IMR-90 (cell line): ENCODE results near the gene MEGF6. TPM values are rescaled to one million over a fixed set of nuclear protein-coding genes. Genes with fewer than 3 reads are reported as not detected.

Experiments
- ATAC-seq: fragments of 200-7000 bp; cut with Tn5 transposase; 2 replicates; pipeline ENCODE4 v1.9.1; 2020; ENCODE audit warnings: low read depth, mild to moderate bottlenecking, moderate library complexity
- BruUV-seq: library from RNA; stranded (reverse); fragments of 400-500 nt; replicated peaks from 2 replicates; lab custom pipeline; 2021; lab: Mats Ljungman, UMichigan
- CTCF ChIA-PET: fragments of 300-600 bp; formaldehyde crosslinking; extraction: SDS; loops from one replicate; lab custom pipeline; 2021; ENCODE audit warnings: antibody characterized with exemption; lab: Yijun Ruan, JAX
- POLR2A ChIA-PET: fragments of 300-600 bp; sonication (Branson Sonifier 250); formaldehyde crosslinking; loops from one replicate; lab custom pipeline; 2022; ENCODE audit warnings: antibody characterized with exemption; ENCODE audit not compliant: unreplicated experiment; lab: Charles Lee
- DNase-seq: peaks from one replicate; pipeline ENCODE4 v3.0.0; 2013
- H2AFZ ChIP-seq: replicated peaks from 2 replicates; pipeline ENCODE3; 2013; ENCODE audit warnings: low read length, mild to moderate bottlenecking; ENCODE audit not compliant: poor library complexity
- H2AK5ac ChIP-seq: 2 replicates; pipeline ENCODE4 v1.6.1; 2013; ENCODE audit warnings: low read depth, low read length, inconsistent platforms
- H2AK9ac ChIP-seq: replicated peaks from 2 replicates; pipeline ENCODE3; 2013; ENCODE audit warnings: mild to moderate bottlenecking, low read depth, low read length, moderate library complexity; ENCODE audit not compliant: poor library complexity
- H2BK120ac ChIP-seq: 2 replicates; pipeline ENCODE4 v1.6.1; 2013; ENCODE audit warnings: low read depth, low read length, inconsistent platforms
- H2BK15ac ChIP-seq: 3 replicates; pipeline ENCODE4 v1.6.1; 2013; ENCODE audit warnings: low read depth, low read length, inconsistent platforms
- H2BK20ac ChIP-seq: 2 replicates; pipeline ENCODE4 v1.6.1; 2013; ENCODE audit warnings: low read depth, mild to moderate bottlenecking, inconsistent platforms, low read length, moderate library complexity
- H2BK5ac ChIP-seq: 2 replicates; pipeline ENCODE4 v1.6.1; 2013; ENCODE audit warnings: mild to moderate bottlenecking, low read depth, low read length, inconsistent platforms; ENCODE audit not compliant: poor library complexity, severe bottlenecking
- H3K14ac ChIP-seq: replicated peaks from 2 replicates; pipeline ENCODE4 v1.6.1; 2013; ENCODE audit warnings: low read depth, low read length, inconsistent platforms
- H3K18ac ChIP-seq: 2 replicates; pipeline ENCODE4 v1.6.1; 2013; ENCODE audit warnings: low read depth, low read length, control low read depth
- H3K23ac ChIP-seq: 2 replicates; pipeline ENCODE4 v1.6.1; 2013; ENCODE audit warnings: low read depth, low read length, inconsistent platforms
- H3K27ac ChIP-seq: 2 replicates; pipeline ENCODE4 v1.5.1; 2013; ENCODE audit warnings: mild to moderate bottlenecking, control low read depth, low read length; ENCODE audit not compliant: insufficient read depth
- H3K27me3 ChIP-seq: 2 replicates; pipeline ENCODE4 v1.6.1; 2013; ENCODE audit warnings: low read length; ENCODE audit not compliant: control insufficient read depth, insufficient read depth
- H3K36me3 ChIP-seq: 2 replicates; pipeline ENCODE4 v1.6.1; 2013; ENCODE audit warnings: low read length, mixed read lengths; ENCODE audit not compliant: control insufficient read depth, insufficient read depth
- H3K4ac ChIP-seq: 2 replicates; pipeline ENCODE4 v1.6.1; 2013; ENCODE audit warnings: low read depth, low read length, inconsistent platforms
- H3K4me1 ChIP-seq: 2 replicates; pipeline ENCODE4 v1.6.1; 2013; ENCODE audit warnings: low read length, mixed read lengths; ENCODE audit not compliant: control insufficient read depth, insufficient read depth
- H3K4me2 ChIP-seq: 2 replicates; pipeline ENCODE4 v1.6.1; 2013; ENCODE audit warnings: low read depth, mild to moderate bottlenecking, control low read depth, low read length, moderate library complexity
- H3K4me3 ChIP-seq: 2 replicates; pipeline ENCODE4 v1.5.1; 2013; ENCODE audit warnings: low read depth, mild to moderate bottlenecking, control low read depth, low read length, moderate library complexity; ENCODE audit not compliant: insufficient read depth
- H3K56ac ChIP-seq: 2 replicates; pipeline ENCODE4 v1.6.1; 2013; ENCODE audit warnings: low read length, inconsistent platforms; ENCODE audit not compliant: insufficient read depth; ENCODE audit errors: extremely low read depth
- H3K79me1 ChIP-seq, 2 experiments: 2 replicates each; pipeline ENCODE4 v1.6.1; 2013; ENCODE audit warnings: low read length in 2 of 2, inconsistent platforms in 1 of 2, low read depth in 1 of 2
- H3K9ac ChIP-seq: 2 replicates; pipeline ENCODE4 v1.6.1; 2013; ENCODE audit warnings: low read depth, low read length, control low read depth
- H3K9me1 ChIP-seq: 2 replicates; pipeline ENCODE4 v1.6.1; 2013; ENCODE audit warnings: low read length, inconsistent platforms; ENCODE audit not compliant: insufficient read depth
- H3K9me3 ChIP-seq: 2 replicates; pipeline ENCODE4 v1.6.1; 2013; ENCODE audit warnings: low read length; ENCODE audit not compliant: control insufficient read depth, insufficient read depth
- H4K20me1 ChIP-seq: 2 replicates; pipeline ENCODE4 v1.6.1; 2013; ENCODE audit warnings: low read length, inconsistent platforms; ENCODE audit not compliant: insufficient read depth
- H4K5ac ChIP-seq: 2 replicates; pipeline ENCODE4 v1.6.1; 2013; ENCODE audit warnings: mild to moderate bottlenecking, low read depth, low read length, control low read depth
- H4K8ac ChIP-seq, 2 experiments: 2 replicates each; pipeline ENCODE4 v1.6.1; 2013; ENCODE audit warnings: low read depth in 2 of 2, low read length in 2 of 2, control low read depth in 1 of 2, inconsistent platforms in 1 of 2
- H4K91ac ChIP-seq: 2 replicates; pipeline ENCODE4 v1.6.1; 2013; ENCODE audit warnings: low read depth, low read length, inconsistent platforms; ENCODE audit not compliant: insufficient read depth
- RCOR1 ChIP-seq: IDR thresholded peaks from 2 replicates; pipeline ENCODE4 v1.6.1; 2012; ENCODE audit warnings: mild to moderate bottlenecking, low read length, improper control_type of control experiment; ENCODE audit not compliant: insufficient replicate concordance
- WGBS, 2 experiments: methylation state at CpG; one replicate each; pipeline versions ENCODE4 v1.1.5 to v1.1.7; 2013; ENCODE audit warnings: missing lambda C conversion rate in 2 of 2; ENCODE audit not compliant: insufficient read length in 1 of 2; ENCODE audit errors: extremely low coverage in 2 of 2; 5-methylcytosine and 5-hydroxymethylcytosine counted together
- dilution Hi-C: fragments of 300-500 bp; cut with HindIII; formaldehyde crosslinking; loops from one replicate; pipeline ENCODE4 v1.14.3; 2018; ENCODE audit warnings: low sequenced_read_pairs; ENCODE audit not compliant: unreplicated experiment
- in situ Hi-C: fragments of 300-500 bp; cut with MboI; formaldehyde crosslinking; loops from 3 replicates; pipeline ENCODE4 v1.14.3; 2019; ENCODE audit warnings: low sequenced_read_pairs, inconsistent platforms, mixed read lengths
- intact Hi-C: fragments of 100-400 bp; cut with micrococcal nuclease; formaldehyde crosslinking; loops from 2 replicates; pipeline ENCODE4 v1.10.0; 2022
- polyA plus RNA-seq, 3 experiments: library from polyadenylated mRNA; depleted of rRNA; stranded (reverse); fragments of >200 nt; gene quantifications; 2 replicates each; pipeline ENCODE4 v1.2.3, GENCODE V29; 2012; ENCODE audit warnings: low replicate concordance in 1 of 3
- total RNA-seq: library from RNA; depleted of rRNA; stranded (reverse); fragments of >200 nt; gene quantifications from 2 replicates; pipeline ENCODE4 v1.2.3, GENCODE V29; 2012

MEGF6 gene
- total and polyA plus RNA-seq, 2 of the 4 experiments (the other 2 are of a cell fraction): 0.72 to 4.1 TPM

GRCh38 chr1:3537359-3537758 lies 73.9 kb downstream of the MEGF6 start:
- H4K20me1 ChIP-seq: no peaks in the 10 kb centered on the region
- dilution Hi-C loops: no loop called here
- H2AK5ac ChIP-seq: no peak overlapping the region
- no peak overlapping the region for H3K4me2 ChIP-seq
- no peak overlapping the region for H3K4ac ChIP-seq
- H4K8ac ChIP-seq: no peak overlapping the region
- no peak overlapping the region for H3K4me3 ChIP-seq
- no peaks in the 10 kb centered on the region for H3K79me1 ChIP-seq
- 0 out of 2 replicates have a peak, but pooled peaks cover 2% of the 10 kb centered on the region for H3K9me1 ChIP-seq
- no peak overlapping the region for H2BK15ac ChIP-seq
- no peak overlapping the region for H3K27ac ChIP-seq
- no peaks in the 10 kb centered on the region for H3K27me3 ChIP-seq
- no peak overlapping the region for H2BK5ac ChIP-seq
- no peak for ATAC-seq
- BruUV-seq: no TSS peak
- no peak overlapping the region for H3K23ac ChIP-seq
- no peak overlapping the region for H3K18ac ChIP-seq
- CTCF ChIA-PET: no interaction called here
- 87% methylated on average over 6 of the region's 16 CpGs; no CpG with 5 or more reads in 1 of the 2 experiments for WGBS, 2 experiments
- H3K9ac ChIP-seq: no peak overlapping the region
- H2AFZ ChIP-seq: peak overlapping the region; percentile 43
- in situ Hi-C loops: no loop called here
- no peak for TF ChIP-seq RCOR1
- no peak overlapping the region for H3K56ac ChIP-seq
- H3K14ac ChIP-seq: no peak overlapping the region
- POLR2A ChIA-PET: no interaction called here
- no peaks in the 10 kb centered on the region; the same call in 1 of the 2 replicates for H3K9me3 ChIP-seq
- H2BK120ac ChIP-seq: no peak overlapping the region
- peaks cover 3% of the 10 kb centered on the region for H3K4me1 ChIP-seq
- DNase-seq: no peak
- H2AK9ac ChIP-seq: no peak overlapping the region
- H4K5ac ChIP-seq: no peak overlapping the region
- intact Hi-C loops: no loop called here
- H2BK20ac ChIP-seq: no peak overlapping the region
- H3K36me3 ChIP-seq: no peaks in the 10 kb centered on the region
- H4K91ac ChIP-seq: no peak overlapping the region
